ENCODE measurements around the gene AHI1.

DNA sequence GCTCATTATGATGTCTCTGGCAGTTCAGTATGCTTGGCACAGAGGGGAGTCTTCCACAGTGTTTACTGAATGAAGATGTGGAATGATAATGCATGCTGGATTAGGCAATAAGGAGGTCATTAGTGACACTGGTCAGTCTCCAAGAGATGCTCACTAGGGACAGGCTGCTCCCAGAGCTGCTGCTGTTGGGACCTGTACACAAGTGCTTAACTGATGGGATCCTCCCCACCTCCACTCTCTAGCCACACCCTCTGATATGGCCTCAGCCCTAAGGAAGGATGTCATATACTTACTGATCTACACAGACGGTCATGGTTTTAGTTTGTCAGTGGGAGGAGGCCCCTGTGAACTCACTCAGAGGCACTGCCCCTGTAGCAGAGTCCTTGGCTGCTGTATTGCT lies 243.1 kb downstream of the AHI1 start:
- TF ChIP-seq, protein P1, sequence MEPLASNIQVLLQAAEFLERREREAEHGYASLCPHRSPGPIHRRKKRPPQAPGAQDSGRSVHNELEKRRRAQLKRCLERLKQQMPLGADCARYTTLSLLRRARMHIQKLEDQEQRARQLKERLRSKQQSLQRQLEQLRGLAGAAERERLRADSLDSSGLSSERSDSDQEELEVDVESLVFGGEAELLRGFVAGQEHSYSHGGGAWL (CRISPR knock-in tag; IDR thresholded peaks at IDR 0.05) = no peak
- no peak for TF ChIP-seq EP300 (IDR thresholded peaks at IDR 0.05; ENCODE audit: low read depth in 2 of 2, low read length in 2 of 2)
- TF ChIP-seq EP300 (CRISPR knock-in tag; IDR thresholded peaks at IDR 0.05; ENCODE audit: borderline replicate concordance) = no peak
- no peak for TF ChIP-seq ZNF263 (CRISPR knock-in tag; IDR thresholded peaks at IDR 0.05)
- TF ChIP-seq, protein P2, sequence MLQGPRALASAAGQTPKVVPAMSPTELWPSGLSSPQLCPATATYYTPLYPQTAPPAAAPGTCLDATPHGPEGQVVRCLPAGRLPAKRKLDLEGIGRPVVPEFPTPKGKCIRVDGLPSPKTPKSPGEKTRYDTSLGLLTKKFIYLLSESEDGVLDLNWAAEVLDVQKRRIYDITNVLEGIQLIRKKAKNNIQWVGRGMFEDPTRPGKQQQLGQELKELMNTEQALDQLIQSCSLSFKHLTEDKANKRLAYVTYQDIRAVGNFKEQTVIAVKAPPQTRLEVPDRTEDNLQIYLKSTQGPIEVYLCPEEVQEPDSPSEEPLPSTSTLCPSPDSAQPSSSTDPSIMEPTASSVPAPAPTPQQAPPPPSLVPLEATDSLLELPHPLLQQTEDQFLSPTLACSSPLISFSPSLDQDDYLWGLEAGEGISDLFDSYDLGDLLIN (CRISPR knock-in tag; IDR thresholded peaks at IDR 0.05; ENCODE audit: borderline replicate concordance) = no peak
- TF ChIP-seq POLR2A (IDR thresholded peaks at IDR 0.05; ENCODE audit: insufficient read depth in 1 of 2, low read depth in 2 of 2, low read length in 2 of 2) = no peak
- TF ChIP-seq, protein P3, sequence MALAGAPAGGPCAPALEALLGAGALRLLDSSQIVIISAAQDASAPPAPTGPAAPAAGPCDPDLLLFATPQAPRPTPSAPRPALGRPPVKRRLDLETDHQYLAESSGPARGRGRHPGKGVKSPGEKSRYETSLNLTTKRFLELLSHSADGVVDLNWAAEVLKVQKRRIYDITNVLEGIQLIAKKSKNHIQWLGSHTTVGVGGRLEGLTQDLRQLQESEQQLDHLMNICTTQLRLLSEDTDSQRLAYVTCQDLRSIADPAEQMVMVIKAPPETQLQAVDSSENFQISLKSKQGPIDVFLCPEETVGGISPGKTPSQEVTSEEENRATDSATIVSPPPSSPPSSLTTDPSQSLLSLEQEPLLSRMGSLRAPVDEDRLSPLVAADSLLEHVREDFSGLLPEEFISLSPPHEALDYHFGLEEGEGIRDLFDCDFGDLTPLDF (CRISPR knock-in tag; IDR thresholded peaks at IDR 0.05) = no peak
- TF ChIP-seq ZNF12 (CRISPR knock-in tag; IDR thresholded peaks at IDR 0.05) = no peak
- no peak for TF ChIP-seq U2AF1 (optimal IDR thresholded peaks at IDR 0.05; ENCODE audit: low read depth, low read length)
